Lung (tissue), 12 donors: ENCODE results near the gene CYTH3. TPM values are rescaled to one million over a fixed set of nuclear protein-coding genes. Genes with fewer than 3 reads are reported as not detected.

Experiments
- ATAC-seq: fragments of 200-7000 bp; cut with Tn5 transposase; one replicate; pipeline ENCODE4 v1.9.1; 2020; ENCODE audit warnings: moderate number of reproducible peaks; ENCODE audit not compliant: insufficient read depth, low FRiP score
- DNase-seq, 3 donors: peaks; one replicate each; pipeline ENCODE4 v3.0.0-alpha.2; 2013 to 2017
- H3K27ac ChIP-seq, 2 donors: one replicate each; pipeline ENCODE4 v1.5.1; 2013; ENCODE audit warnings: mild to moderate bottlenecking in 2 of 2, moderate library complexity in 2 of 2, control low read depth in 1 of 2, inconsistent platforms in 1 of 2, low read depth in 1 of 2, low read length in 1 of 2
- H3K27me3 ChIP-seq, 3 donors: one replicate each; pipeline ENCODE4 v1.5.1; 2013; ENCODE audit warnings: low read length in 2 of 3; ENCODE audit not compliant: control insufficient read depth in 3 of 3, insufficient read depth in 3 of 3
- H3K36me3 ChIP-seq, 4 donors: one replicate each; pipeline ENCODE4 v1.5.1; 2013; ENCODE audit warnings: low read length in 4 of 4, mild to moderate bottlenecking in 1 of 4, moderate library complexity in 1 of 4; ENCODE audit not compliant: control insufficient read depth in 4 of 4, insufficient read depth in 4 of 4
- H3K4me1 ChIP-seq, 5 donors: one replicate each; pipeline ENCODE4 v1.5.1; 2013; ENCODE audit warnings: low read length in 5 of 5, mild to moderate bottlenecking in 2 of 5, moderate library complexity in 1 of 5; ENCODE audit not compliant: control insufficient read depth in 5 of 5, insufficient read depth in 5 of 5
- H3K4me3 ChIP-seq: one replicate; pipeline ENCODE4 v1.5.1; 2013; ENCODE audit warnings: mild to moderate bottlenecking, control low read depth, moderate library complexity
- H3K9ac ChIP-seq, 2 donors: one replicate each; pipeline ENCODE4 v1.5.1; 2013; ENCODE audit warnings: low read length in 2 of 2, control low read depth in 1 of 2; ENCODE audit not compliant: insufficient read depth in 1 of 2
- H3K9me3 ChIP-seq, 4 donors: one replicate each; pipeline ENCODE4 v1.5.1; 2013; ENCODE audit warnings: low read length in 3 of 4, mild to moderate bottlenecking in 1 of 4, moderate library complexity in 1 of 4; ENCODE audit not compliant: control insufficient read depth in 4 of 4, insufficient read depth in 3 of 4
- CTCF ChIP-seq: IDR thresholded peaks from 2 replicates; pipeline ENCODE4 v1.5.1; 2012; ENCODE audit warnings: mild to moderate bottlenecking; ENCODE audit errors: control extremely low read depth, extremely low read depth
- WGBS, 2 donors: extraction: QIAGEN DNeasy Blood & Tissue Kit; methylation state at CpG; one replicate each; pipeline ENCODE4 v1.1.7; 2013; 5-methylcytosine and 5-hydroxymethylcytosine counted together
- polyA plus RNA-seq, 2 donors: library from polyadenylated mRNA; stranded (reverse); fragments of 200-250 nt; gene quantifications; one replicate each; pipeline ENCODE4 v1.2.1, GENCODE V29; 2013
- total RNA-seq, 2 donors: library from RNA; depleted of rRNA in 1 of 2; stranded (reverse); fragments of >200 nt in 1 of 2; gene quantifications; one replicate each; pipeline ENCODE4 v1.2.1, GENCODE V29; 2014 to 2021
- donor health status: control.
- donor health status: control.
- donor health status: Bipolar disorder and iron deficiency.
- donor health status: healthy.
- donor health status: DM: yes; HTN: yes; CAD: no.

CYTH3 gene
- total and polyA plus RNA-seq, 4 donors: 8.2 to 28.7 (median 15.5) TPM

- Histone ChIP-seq H3K9ac (no peak overlapping the region), H3K36me3 (peaks cover 0 to 26% (median 1%) of the 10 kb centered on the region in 4 donors), H3K4me3 (no peak overlapping the region), H3K27me3 (no peaks in the 10 kb centered on the region), H3K27ac (no peak overlapping the region), H3K4me1 (peaks cover 0 to 12% (median 4%) of the 10 kb centered on the region in 5 donors), H3K9me3 (no peaks in the 10 kb centered on the region)
- no peak for ATAC-seq
- TF ChIP-seq CTCF: no peak
- peak in 1 of 3 donors; percentile 44 for DNase-seq
- 85 to 95% methylated on average over 36 of the region's 36 CpGs for WGBS, 2 donors
Observed at GRCh38 chr7:6169805-6170520, 102.5 kb downstream of the CYTH3 start.

- 91 to 92% methylated on average over 14 of the region's 14 CpGs for WGBS, 2 donors
- no peak for ATAC-seq
- no peak overlapping the region for H3K4me3 ChIP-seq
- no peaks in the 10 kb centered on the region for H3K27me3 ChIP-seq
- peaks cover 0 to 12% (median 4%) of the 10 kb centered on the region in 5 donors for H3K4me1 ChIP-seq
- H3K9ac ChIP-seq: no peak overlapping the region
- DNase-seq: no peak
- H3K27ac ChIP-seq: no peak overlapping the region
- H3K9me3 ChIP-seq: no peaks in the 10 kb centered on the region
- TF ChIP-seq CTCF: no peak
- H3K36me3 ChIP-seq: peaks cover 0 to 34% (median 5%) of the 10 kb centered on the region in 4 donors
Observed at GRCh38 chr7:6168477-6168868, 104.0 kb downstream of the CYTH3 start.

- DNase-seq (peak in 1 of 3 donors; percentile 20), ATAC-seq (no peak)
- peaks cover 0 to 35% (median 6%) of the 10 kb centered on the region in 4 donors for H3K36me3 ChIP-seq
- no peak overlapping the region for H3K9ac ChIP-seq
- H3K9me3 ChIP-seq: no peaks in the 10 kb centered on the region
- no peak overlapping the region for H3K4me3 ChIP-seq
- 91 to 93% methylated on average over 22 of the region's 22 CpGs for WGBS, 2 donors
- H3K27me3 ChIP-seq: no peaks in the 10 kb centered on the region
- H3K4me1 ChIP-seq: peaks cover 0 to 12% (median 0%) of the 10 kb centered on the region in 5 donors
- no peak for TF ChIP-seq CTCF
- H3K27ac ChIP-seq: no peak overlapping the region
Observed at GRCh38 chr7:6167587-6168476, 104.6 kb downstream of the CYTH3 start.
